NCI-H2227 (cell line): Measurements from ENCODE around the gene CRISPLD2.
A peak's percentile ranks its signal among the peaks of the same experiment; 100 is the strongest.

Experiments
- DNase-seq: peaks from one replicate; lab custom pipeline; 2025; ENCODE audit not compliant: unreplicated experiment; lab: John Stamatoyannopoulos, UW

CRISPLD2 gene, protein sequence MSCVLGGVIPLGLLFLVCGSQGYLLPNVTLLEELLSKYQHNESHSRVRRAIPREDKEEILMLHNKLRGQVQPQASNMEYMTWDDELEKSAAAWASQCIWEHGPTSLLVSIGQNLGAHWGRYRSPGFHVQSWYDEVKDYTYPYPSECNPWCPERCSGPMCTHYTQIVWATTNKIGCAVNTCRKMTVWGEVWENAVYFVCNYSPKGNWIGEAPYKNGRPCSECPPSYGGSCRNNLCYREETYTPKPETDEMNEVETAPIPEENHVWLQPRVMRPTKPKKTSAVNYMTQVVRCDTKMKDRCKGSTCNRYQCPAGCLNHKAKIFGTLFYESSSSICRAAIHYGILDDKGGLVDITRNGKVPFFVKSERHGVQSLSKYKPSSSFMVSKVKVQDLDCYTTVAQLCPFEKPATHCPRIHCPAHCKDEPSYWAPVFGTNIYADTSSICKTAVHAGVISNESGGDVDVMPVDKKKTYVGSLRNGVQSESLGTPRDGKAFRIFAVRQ

DNA sequence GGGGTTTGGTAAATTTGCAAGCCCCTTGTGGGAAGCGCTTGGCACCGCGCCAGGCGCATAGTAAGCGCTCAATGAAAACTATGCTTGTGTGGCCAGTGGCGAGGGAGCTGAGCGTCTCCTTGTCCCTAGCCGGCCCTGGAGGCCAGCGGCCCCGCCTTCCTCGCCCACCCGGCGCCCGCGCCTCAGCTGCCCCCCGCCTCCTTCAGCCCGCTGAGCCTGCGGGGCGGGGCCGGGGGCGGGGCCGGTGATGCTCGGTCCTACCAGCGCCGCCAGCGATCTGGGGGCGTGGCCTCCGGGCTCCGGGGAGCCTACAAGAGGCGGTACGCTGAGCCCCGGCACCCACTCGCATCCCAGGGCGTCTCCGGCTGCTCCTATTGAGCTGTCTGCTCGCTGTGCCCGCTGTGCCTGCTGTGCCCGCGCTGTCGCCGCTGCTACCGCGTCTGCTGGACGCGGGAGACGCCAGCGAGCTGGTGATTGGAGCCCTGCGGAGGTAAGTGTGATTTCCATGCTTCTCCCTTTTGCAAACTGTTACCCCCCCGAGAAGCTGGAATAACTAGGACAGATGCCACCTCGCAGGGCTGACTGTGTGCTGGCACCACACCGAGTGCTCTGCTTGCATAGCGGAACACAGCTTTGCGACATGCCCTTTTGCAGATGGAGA, at the start of gene CRISPLD2:
Gene CRISPLD2, plus strand, starts transcription at position 342 of the 661 bp plus-strand sequence. CDS start 18,511 bp downstream, outside the sequence.
- DNase-seq = peak; percentile 89

DNA sequence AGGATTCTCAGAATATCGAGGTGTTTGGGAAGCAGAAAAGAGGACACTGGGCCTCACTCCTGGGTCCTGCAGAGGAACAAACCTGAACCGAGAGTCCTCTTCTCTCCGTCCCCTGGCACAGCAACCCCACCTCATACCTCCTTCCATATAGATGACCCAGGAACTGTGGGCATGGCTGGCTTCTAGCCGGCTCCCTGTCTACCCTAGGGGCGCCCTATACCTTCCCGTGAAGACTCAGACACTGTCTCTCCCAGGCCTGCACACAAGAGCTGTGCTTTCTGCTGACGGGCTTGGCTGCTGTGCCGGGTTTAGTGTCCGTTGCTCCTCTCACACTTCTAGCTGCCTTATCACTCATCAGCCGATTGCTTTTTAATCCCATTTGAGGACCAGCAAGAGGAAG, 46.5 kb upstream of the CRISPLD2 start:
- no peak for DNase-seq

DNA sequence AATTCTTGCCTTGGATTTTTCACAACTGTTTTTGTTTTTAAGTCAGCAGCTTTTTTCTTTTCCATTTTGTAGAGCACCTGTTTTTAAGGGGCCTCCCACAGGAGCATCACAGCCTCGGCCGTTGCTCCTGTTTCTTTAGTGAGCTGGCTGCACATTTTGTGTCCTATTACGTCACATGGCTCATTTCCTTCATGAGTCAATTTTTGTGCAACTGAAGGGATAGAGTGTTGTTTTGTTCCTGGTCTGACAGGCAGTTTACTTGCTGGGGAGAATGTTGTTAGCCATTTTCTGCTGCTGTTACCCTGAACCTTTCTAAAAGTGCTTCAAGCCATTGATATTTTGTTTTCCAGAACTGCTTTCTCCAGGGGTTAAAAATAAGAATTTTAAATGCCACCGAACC, 45.0 kb upstream of the CRISPLD2 start:
- no peak for DNase-seq

DNA sequence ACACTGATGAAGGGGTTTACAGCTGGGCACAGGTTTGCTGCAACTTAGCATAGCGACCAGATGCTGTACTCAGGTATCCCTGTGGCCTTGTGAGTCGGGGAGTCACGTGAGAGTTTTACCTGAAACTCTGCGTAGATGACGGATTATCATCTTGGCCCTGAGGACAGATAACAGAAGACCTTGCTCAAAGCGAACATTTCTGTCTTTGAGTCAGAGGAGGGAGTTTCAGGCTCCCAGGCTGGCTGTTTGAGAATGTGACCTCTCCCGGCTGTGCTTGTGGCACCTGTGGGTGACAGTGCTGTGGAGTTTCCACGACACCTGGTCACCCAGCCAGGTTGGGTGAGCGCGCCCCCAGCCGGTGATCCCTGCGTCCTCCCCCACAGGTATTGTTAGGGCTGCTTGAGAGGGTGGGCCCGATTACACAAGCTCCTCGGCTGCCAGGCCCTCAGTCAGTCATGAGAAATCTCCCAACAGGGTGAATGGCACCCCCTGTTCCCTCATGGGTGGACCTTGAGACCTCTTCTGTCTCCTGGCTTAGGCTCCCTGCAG, 44.4 kb upstream of the CRISPLD2 start:
- no peak for DNase-seq

DNA sequence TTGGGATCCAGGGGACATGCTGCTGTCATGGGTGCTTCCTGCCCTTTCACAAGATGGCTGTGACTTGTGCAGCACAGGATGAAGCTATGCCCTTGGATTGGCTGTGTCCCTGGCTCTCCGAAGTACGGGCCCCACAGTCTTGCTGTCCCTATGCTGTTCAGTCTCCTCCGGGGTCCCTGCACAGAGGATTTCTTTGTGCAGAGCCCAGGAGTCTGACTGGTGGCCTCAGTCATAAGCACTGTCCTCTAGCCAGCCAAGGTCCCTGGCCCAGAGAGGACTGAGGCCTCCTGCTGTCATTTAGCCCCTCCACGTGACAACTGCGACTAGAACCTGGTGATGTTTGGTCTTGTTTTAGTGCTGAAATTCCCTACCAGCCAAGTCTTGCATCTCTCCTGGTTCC, 42.4 kb upstream of the CRISPLD2 start:
- DNase-seq = no peak

DNA sequence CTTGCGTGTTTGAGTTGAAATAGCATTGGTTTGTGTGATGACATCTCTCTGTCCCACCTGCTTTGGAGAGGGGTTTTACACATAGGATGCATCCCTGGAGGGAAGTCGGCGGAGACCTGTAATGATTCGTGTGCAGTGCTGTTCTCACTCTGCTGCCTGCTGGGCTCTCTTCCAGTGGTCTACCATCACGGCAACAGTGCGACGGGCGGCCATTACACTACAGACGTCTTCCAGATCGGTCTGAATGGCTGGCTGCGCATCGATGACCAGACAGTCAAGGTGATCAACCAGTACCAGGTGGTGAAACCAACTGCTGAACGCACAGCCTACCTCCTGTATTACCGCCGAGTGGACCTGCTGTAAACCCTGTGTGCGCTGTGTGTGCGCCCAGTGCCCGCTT, 41.1 kb upstream of the CRISPLD2 start:
- DNase-seq = no peak

DNA sequence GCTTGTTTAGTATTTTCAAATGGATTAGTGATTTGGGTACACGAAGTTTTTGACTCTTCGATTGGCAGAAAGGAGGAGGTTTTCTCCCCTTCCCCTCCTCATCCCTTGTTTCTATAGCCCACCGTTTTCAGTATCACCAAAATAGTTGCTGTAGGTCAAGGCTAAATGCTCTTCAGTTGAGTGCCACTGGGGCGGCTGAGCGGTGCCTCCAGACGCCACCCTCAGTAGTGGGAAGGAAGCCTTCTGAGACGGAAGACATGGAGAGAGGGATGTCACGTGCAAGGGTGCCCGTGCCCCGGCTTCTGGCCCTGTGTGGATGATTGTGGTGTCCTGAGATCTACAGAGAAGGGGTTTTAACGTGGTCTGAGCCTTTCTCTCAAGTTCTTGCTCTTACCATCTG, 39.7 kb upstream of the CRISPLD2 start:
- DNase-seq = no peak

DNA sequence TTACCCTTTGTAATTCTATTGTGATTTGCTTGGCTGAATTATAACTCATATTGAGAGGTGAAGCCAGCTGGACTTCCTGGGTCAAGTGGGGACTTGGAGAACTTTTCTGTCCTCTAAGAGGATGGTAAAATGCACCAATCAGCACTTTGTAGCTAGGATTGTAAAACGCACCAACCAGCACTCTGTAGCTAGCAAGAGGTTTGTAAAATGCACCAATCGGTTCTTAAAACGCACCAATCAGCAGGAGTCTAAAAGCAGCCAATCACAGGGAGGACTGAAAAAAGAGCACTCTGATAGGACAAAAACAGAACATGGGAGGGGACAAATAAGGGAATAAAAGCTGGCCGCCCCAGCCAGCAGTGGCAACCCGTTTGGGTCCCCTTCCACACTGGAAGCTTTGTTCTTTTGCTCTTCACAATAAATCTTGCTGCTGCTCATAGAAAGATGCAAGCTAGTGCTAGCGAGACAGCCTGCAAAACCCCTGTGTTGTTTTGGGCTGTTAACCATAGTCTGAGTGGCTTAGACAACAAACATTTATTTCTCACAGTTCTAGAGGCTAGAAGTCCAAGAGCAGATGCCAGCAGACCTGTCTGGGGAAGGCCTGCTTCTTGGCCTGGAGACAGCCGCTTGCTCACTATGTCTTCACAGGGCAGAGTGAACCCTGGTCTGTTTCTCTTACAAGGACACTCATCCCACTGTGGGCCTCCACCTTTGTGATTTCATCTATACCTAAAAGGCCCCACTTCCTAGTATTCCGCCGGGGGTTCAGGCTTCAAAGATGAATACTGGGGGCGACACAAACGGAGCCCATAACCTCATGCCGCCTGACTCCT, 39.0 kb upstream of the CRISPLD2 start:
- DNase-seq = no peak

DNA sequence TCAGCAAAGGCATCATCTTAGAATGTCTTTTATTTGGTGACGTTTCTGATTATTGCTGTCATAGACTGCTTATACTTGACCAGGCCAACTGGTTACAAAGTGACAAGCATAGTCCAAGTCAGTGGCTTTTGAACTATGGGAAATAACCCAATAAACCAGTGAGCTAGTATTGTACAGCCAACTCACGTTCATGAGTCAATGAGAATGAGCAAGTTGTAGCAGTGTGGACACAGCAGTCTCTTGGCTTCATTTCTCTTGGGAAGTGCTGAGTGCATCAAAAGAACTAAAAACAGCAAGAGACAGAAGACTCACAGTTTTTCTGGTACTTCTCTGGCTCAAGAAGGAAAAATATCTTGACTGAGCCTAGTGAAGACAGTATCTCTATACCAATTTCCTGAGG, 36.9 kb upstream of the CRISPLD2 start:
- DNase-seq = no peak

DNA sequence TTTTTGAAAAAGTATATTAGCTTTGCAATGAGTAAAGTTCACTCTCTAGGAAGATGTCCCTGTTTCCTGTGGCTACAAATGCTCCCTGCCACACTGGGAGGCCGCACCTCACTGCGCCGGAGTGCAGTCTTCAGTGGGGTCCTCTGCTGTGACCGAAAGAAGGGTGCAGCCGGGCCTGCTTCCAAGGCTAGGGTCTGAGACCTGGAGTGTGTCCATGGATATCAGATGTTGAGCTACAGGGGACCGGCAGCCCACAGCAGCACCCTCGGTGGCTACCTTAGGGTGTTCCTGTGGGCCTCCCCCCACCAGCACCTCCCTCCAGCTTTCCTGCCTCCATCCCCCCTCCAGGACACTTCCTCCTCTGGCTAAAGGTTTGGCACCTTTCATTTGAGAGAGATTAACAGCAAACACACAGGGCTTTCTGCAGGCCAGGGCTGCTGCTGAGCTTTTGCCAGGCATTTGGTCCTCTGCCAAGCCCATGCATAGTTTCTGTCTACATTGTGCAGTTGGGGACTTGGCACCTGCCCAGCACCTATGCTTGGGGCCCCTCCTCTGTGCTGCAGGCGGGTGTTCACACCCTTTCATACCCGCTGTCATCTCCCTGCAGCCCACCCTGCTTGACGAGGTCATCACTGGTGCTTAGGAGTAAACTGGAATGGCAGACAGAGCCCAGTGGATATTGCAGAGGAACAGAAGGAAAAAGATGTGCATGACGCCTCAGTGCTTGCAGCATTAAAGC, 33.8 kb upstream of the CRISPLD2 start:
- DNase-seq = peak; percentile 9

DNA sequence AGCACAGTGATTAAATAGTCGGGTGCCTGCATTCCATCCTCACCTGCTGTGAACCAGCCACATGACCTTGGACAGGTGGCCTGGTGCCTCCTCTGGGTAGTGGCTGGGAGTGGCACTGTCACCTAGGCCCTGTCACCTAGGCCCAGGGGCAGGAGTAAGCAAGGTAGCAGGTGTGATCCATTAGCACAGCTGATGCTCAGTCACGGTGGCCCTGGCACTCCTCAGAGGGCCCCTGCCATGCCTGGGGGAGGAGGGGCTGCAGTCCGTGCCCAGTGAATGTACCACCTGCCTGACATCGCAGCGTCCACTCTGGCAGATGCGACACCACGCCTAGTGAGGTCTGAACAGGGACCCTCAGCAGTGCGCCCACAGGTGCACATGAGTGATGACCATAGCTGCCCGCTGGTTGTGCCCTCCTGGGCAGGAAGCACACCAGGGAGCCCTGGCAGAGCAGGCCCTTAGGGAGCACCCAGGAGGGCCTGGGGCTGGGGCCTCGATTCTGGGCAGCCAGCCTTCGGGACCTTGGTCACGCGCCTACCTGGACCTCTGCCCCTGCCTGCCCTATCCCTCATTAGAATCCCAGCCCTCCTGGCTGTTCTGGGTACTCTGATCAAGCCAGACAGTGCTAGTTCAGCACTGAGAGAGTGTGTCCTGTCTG, 33.1 kb upstream of the CRISPLD2 start:
- DNase-seq = no peak

DNA sequence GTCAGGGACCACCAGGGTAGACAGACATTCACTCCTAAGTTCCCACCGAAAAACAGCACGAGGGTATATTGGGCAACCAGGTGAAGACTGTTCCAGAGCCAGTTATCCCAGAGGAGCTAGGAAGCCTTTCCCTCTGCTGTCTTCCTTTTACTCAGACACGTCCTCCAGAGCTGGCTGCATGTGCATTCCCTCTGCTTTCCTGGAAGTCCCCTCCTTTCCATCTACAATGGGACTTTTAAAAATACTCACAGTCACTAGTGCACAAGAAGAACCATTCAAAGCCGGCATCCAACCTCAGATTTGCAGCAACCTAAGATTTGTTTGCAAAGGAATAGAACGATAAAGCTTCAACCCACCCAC, 32.5 kb upstream of the CRISPLD2 start:
- DNase-seq = no peak

DNA sequence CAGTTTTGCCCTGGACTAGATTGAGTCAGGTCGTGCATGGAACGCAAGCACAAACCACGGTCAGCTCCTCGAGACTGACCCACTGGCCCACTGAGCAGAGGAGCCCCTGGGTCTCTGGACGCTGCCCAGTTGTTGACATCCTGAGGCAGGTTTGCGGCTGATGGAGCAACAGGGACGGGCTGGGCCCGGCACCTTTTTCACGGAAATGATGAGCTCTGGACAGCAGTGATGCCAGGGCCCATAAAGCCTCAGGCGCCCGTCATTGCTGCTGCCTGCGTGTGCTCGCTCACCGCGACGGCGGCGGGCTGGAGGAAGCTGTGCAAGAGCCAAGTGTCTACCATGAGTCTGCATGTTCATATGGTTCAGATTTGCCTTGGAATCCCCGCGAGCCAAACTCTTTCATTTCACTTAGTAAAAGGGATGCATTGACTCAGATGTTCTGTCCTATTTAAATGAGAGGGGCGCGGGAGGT, 30.8 kb upstream of the CRISPLD2 start:
- DNase-seq = no peak

DNA sequence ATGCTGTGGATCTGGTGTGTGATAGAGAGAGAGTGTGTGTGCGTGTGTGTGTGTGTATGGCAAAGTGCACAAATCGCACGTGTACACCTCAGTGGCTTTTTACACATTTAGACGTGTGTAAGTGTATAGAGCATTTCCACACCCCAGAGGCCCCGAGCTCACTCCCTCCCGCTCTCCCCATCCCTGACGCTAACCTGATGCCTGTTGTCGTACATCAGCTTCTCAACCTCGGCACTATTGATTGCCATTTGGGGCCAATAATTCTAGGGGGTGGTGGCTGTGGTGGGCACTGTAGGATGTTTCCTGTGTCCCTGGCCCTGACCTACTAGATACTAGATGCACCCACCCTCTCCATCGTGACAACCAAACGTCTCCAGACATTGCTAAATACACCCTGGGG, 30.4 kb upstream of the CRISPLD2 start:
- no peak for DNase-seq

DNA sequence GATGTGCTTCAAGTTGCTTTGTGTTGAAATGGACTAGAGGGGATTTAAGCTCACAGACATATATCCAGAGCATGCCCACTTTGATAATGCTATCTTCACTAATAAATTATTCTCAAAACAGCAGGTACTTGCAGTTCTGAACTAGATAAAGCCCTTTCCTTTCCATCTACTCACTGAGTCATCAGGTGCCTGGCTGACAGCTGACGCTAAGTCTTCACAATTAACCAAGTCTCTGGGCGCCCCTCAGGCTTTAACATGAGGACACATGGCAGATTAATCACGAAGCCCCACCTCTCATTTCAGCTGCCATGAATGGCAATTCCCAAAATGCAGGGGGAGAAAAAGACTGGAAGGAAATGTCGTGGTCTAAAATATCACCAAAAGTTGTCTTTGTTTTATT, 29.5 kb upstream of the CRISPLD2 start:
- no peak for DNase-seq

DNA sequence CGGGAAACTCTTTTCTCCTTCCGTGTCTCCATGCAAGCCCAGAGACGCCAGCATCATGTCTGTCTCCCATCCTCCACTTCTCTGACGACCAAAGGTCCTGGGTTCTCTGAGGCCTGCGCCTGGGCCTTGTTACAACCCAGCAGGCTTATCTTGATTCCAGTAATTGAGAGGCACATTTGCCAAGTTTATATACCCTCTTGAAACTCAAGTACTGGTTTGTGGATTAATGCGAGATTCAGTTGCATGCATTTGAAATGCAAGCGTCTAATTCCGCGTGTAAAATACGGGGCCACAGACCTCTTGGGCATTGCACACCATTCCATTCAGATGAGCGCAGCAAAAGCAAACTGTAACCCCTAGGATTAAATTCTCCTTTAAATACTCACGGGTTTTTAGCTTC, 28.7 kb upstream of the CRISPLD2 start:
- DNase-seq = no peak

DNA sequence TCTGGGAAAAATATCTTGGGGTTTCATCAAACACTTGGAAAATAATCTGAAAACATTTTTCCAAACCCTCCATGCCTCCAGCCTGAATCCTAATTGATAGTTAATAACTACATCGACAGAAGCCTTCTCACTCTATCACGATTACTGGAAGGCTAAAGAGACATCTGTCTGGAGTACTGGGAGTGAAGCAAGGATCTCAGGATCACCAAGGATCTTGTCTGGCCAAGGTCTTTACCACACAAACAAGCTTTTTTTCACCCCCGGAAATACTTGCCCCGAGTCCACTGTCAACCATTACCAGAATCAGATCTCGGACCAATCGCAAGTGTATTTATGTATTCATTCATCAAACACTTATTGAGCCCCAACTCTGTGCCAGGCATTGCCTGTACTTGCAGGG, 28.3 kb upstream of the CRISPLD2 start:
- DNase-seq = no peak

DNA sequence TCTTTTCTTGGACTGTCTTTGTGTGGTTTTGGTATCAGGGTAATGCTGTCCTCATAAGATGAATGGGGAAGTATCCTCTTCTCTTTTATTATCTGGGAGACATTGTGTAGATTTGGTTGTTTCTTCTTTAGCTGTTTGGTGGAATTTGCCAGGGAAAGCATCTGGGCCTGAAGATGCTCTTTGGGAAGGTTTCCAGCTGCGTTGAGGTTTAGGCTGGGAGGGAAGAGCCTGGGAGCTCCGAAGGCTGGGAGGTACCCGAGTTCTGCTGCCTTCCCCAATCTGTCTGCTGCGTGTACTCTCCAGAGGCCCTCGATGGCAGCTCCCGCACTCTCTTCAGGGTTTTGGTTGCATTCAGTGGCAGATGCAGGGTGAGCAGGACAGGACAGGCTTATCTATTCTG, 25.6 kb upstream of the CRISPLD2 start:
- DNase-seq = no peak

DNA sequence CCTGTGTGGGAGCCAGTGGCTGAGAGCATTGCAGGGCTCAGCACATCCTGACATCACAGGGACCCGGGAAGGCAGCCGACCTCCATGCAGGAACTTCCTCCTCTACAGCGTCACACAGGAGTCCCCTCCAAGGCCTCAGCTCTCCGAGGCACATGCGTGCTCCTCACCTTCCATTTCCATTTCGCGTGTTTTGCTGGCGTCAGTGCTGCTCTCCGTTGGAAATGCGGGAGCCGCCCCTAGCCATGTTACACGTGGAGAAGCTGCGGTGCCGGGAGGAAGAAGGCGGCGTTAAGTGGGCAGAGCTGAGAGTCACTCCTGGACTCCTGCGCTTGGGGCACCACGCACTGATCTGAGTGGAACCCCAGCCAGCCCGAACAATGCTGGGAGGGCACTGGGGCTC, 25.2 kb upstream of the CRISPLD2 start:
- DNase-seq = no peak
